CD4-positive, alpha-beta T cell treated with Interferon gamma for 1 hour (primary cell): ENCODE results near the gene CARD6.
A peak's percentile ranks its signal among the peaks of the same experiment; 100 is the strongest.
"Not testable (repeated sequence)": the region's sequence is repeated elsewhere in the genome, so short reads cannot be mapped to it uniquely, and the experiment has no call there.

Experiments used
- DNase-seq: peaks from one replicate; pipeline ENCODE4 v3.0.0-alpha.2; 2020

Gene CARD6

GRCh38 chr5:40841068-40841805 is at the start of gene CARD6:
Gene CARD6 (plus strand): TSS chr5:40841367. CDS start chr5:40841383, 16 bp downstream.
- no peak for DNase-seq

- no peak for DNase-seq
Observed at GRCh38 chr5:40791715-40792139, 49.4 kb upstream of the CARD6 start.

- DNase-seq: not testable (repeated sequence)
Observed at GRCh38 chr5:40792691-40793090, 48.5 kb upstream of the CARD6 start.

- DNase-seq: not testable (repeated sequence)
Observed at GRCh38 chr5:40794340-40794739, 46.8 kb upstream of the CARD6 start.

- not testable (repeated sequence) for DNase-seq
Observed at GRCh38 chr5:40794877-40795276, 46.3 kb upstream of the CARD6 start.

GRCh38 chr5:40796487-40796889 is 44.7 kb upstream of the CARD6 start:
- DNase-seq: no peak

- DNase-seq: peak; percentile 69
Observed at GRCh38 chr5:40797273-40798011, 43.7 kb upstream of the CARD6 start.

GRCh38 chr5:40798012-40798800 is 43.0 kb upstream of the CARD6 start, which contains the start of gene PRKAA1:
Gene PRKAA1 (minus strand): TSS chr5:40798374. CDS start chr5:40798189, 185 bp downstream.
- peak; percentile 89 for DNase-seq

- DNase-seq: no peak
Observed at GRCh38 chr5:40798801-40799210, 42.4 kb upstream of the CARD6 start.

- DNase-seq: no peak
Observed at GRCh38 chr5:40799258-40799657, 41.9 kb upstream of the CARD6 start.

GRCh38 chr5:40801771-40802562 is 39.2 kb upstream of the CARD6 start:
- DNase-seq: no peak

GRCh38 chr5:40812125-40812524 is 29.0 kb upstream of the CARD6 start:
- no peak for DNase-seq

- DNase-seq: no peak
Observed at GRCh38 chr5:40813698-40814281, 27.4 kb upstream of the CARD6 start.

- DNase-seq: no peak
Observed at GRCh38 chr5:40823459-40823858, 17.7 kb upstream of the CARD6 start.

GRCh38 chr5:40825461-40826043 is 15.6 kb upstream of the CARD6 start:
- DNase-seq: not testable (repeated sequence)

GRCh38 chr5:40826489-40827187 is 14.5 kb upstream of the CARD6 start:
- no peak for DNase-seq

- DNase-seq: no peak
Observed at GRCh38 chr5:40827188-40827977, 13.8 kb upstream of the CARD6 start.

- no peak for DNase-seq
Observed at GRCh38 chr5:40828021-40828631, 13.0 kb upstream of the CARD6 start.
